Measurements from ENCODE around the gene MIA.
A peak's percentile ranks its signal among the peaks of the same experiment; 100 is the strongest.
"Not testable (repeated sequence)": the region's sequence is repeated elsewhere in the genome, so short reads cannot be mapped to it uniquely, and the experiment has no call there.

MIA gene

DNA sequence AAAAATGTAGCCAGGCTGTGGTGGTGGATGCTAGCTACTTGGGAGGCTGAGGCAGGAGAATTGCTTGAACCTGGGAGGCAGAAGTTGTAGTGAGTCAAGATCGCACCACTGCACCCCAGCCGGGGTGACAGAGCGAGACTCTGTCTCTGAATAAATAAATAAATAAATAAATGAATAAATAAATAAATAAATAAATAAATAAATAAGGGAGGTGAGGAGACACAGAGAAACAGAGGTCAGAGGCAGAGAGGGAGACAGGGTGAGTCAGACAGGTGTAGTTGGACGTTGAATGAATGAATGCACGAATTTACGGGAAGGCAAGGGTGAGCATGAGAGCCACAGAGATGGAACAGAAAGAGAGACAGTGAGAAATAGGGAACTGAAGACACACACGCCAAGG is 5.8 kb downstream of the MIA start:
- no peak for DNase-seq

DNA sequence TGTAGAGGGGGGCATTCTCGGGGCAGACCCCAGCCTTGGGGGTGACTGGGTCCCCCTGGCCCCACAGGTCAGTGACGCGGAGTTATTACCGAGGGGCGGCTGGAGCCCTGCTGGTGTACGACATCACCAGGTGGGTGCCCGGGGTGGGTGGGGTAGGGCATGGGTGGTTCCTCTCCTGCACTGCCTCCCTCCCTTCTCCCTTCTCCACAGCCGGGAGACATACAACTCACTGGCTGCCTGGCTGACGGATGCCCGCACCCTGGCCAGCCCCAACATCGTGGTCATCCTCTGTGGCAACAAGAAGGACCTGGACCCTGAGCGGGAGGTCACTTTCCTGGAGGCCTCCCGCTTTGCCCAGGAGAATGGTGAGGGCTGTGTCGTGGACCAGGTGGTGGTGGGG is 8.4 kb downstream of the MIA start:
- DNase-seq = no peak

DNA sequence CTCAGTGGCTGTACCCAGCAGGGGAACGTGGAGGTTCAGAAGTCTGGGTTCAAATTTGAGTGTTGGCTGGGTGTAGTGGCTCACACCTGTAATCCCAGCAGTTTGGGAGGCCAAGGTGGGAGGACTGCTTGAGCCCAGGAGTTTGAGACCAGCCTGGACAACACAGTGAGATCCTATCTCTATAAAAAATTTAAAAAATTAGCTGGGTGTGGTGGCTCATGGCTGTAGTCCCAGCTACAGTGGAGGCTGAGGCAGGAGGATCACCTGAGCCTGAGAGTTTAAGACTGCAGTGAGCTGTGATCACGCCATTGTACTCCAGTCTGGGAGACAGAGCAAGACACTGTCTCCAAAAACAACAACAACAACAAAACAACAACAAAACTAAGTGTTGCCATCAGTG is 8.8 kb downstream of the MIA start:
- not testable (repeated sequence) for DNase-seq

DNA sequence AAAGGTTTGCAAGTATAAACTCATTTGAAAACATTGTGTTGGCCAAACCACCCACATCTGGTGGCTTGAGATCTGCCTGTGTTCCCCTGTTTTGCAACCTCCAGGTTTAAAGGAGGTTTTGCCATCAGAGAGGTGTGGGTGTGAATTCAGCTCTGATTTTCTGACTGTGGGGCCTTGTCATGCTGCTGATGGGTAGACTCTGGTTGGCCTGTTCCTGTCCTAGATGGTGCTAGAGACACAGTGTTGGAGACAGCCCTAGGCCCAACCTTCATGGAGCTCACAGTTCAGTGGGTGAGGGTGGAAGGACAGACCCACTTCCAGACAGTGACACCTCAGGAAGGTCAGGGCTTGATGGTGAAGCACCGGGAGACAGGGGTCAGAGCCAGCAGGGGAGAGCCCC is 10.2 kb downstream of the MIA start:
- DNase-seq = no peak

DNA sequence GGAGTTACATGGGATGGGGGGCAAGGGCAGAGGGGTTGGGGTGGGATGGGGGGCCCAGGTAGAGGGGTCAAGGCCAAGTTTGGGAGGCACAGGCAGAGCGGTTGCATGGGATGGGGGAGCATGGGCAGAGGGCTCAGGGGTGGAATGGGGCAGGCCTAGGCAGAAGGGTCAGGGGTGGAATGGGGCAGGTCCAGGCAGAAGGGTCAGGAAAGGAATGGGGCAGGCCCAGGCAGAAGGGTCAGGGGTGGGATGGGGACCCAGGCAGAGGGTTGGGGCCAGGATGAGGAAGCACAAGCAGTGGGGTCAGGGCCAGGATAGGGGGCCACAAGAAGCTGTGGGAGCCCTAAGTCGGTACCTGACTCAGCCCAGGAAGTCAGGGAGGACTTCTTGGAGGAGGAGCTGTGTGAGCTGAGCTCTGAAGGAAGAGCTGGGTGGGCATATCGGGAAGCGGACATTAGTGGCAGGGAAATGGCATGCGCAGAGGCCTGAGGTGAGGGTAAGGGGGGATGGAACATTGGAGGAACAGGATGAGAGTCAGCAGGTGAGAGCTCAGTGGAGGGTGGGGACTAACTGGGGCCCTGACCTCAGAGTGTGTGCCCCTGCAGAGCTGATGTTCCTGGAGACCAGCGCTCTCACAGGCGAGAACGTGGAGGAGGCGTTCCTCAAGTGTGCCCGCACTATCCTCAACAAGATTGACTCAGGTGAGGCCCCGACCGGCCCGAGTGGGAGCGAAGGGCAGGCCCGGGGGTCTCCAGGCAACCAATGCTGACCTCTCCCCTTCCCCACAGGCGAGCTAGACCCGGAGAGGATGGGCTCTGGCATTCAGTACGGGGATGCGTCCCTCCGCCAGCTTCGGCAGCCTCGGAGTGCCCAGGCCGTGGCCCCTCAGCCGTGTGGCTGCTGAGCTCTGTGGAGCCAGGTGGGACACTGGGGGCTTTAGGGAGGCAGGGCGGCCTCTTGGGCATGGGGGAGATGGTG is 11.0 kb downstream of the MIA start:
- DNase-seq = no peak

DNA sequence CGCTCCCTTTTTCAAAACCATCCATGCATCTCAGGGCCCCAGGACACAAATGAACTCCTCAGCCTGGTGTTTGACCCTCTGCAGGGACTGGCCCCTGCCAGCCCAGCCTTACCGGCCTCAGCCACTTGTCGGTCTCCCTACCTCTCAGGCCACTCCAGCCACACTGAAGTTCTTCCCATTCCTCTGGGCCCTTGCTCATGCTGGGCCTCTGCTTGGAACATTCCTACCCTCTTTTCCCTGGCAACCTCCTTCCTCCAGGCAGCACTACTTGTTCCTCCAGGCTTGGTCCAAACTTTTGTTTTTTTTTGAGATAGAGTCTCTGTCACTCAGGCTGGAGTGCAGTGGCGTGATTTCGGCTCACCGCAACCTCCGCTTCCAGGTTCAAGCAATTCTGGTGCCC is 16.0 kb downstream of the MIA start:
- DNase-seq = no peak

DNA sequence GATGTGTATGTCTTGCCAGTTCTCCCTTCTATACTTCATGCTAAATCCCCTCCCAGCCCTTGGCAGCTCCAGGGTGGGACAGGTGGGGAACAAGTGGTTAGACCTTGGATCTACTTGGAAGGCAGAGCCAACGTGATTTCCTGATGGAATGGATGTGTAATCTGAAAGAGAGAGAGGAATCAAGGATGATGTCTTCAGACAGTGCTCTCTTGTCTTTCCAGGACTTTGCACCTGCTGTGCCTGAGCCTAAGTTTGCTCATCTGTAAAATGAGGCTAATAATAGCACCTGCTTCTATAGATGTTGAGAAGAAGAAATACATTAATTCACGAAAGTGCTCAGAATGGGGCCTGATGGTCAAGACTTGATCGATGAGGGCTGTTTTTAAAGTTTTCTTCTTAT is 16.7 kb downstream of the MIA start:
- DNase-seq = no peak

DNA sequence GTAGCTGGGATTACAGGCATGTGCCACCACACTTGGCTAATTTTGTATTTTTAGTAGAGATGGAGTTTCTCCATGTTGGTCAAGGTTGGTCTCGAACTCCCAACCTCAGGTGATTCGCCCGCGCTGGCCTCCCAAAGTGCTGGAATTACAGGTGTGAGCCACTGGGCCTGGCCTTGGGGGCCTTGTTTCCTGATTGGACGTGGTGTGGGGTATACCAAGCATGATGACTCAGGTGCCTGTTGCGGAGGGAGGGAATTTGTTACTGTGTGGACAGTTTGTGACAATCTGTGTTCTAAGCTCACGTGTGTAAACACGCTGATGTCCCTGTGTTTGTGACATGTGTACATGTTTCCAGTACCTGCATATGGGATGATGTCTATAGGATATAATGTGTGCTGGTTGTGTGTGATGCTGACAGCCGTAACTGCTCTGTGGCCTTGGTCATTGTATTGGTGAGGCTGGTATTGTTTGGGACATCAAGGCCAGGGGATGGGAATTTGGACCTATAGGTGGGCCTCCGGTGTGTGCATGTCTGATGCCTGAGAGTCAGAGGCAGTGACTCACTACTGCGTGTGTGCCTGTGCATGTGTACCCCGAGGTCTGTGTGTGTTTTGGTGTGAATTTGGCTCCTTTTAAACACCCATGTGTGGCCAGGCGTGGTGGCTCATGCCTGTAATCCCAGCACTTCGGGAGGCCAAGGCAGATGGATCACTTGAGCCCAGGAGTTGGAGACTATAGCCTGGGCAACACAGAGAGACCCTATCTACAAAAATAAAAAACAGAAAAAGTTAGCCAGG is 22.0 kb downstream of the MIA start:
- no peak for DNase-seq

DNA sequence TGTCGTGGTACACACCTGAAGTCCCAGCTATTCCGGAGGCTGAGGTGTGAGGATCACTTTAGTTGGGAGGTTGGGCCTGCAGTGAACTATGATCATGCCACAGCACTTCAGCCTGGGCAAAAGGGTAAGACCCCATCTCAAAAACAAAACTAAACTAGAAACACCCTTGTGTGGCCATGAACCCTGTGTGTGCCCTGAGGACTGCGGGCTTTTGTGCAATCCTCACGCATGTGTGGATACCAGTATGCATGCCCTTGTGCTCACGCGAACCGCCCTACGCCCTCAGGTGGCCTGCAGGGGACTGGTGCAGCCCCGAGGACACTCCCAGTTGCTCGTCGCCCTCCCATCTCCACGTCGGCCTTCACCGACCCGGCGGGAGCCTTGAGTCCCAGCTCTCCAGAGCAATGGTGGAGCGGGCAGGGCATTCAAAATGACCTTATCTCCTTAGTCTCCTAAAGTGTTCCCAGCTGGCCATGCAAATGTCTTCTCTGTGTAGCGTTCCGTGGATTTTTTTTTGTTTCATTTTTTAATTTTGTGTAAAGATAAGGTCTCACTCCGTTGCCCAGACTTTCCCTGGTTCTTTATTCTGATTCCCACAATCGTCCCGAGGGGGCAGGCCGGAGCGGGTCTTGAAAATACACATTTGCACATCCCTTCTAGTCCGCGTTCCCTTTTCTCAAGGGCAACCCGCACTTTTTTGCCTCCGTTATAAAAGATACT is 22.8 kb downstream of the MIA start:
- DNase-seq = no peak

DNA sequence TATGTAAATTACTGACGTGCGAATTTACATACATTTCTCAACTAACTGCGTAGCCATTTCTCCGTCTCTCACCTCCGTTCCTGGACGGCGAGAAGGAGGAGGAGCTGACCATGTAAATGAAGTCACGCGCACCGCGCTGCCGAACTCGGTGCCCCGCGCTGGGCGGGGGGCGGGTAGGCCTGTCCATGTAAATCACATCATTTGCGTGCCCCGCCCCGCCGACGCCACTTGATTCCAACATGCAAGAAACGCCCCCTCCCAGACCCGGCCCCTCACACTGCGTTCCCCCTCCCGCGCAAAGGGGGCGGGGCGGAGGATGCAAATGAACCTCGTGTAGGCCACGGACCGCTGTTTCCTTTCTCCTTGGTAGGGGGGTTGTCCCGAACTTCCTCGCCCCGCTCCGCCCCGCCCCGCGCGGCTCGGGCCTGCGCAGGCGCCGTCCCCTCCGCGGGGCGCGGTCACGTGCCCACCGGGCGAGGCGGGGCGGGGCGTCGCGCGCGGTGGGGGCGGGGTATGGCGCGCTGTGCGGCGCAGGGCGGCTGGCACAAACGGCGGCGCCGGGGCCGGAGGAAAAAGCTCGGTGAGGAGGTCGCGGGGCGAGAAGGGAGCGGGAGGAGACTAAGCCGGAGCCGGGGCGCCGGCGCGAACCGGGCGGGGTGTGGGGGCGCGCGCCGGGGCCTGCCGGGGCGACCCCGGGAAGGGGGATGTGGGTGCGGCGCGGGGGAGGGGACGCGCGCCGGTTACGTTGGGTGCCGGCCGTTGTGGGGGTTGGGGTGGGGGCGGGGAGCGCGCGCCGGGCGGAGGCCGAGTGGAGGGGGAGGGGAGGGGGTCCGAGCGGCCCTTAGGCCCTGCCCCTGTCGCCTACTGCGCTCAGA is 23.6 kb downstream of the MIA start, which contains the start of gene EGLN2:
EGLN2 (plus strand) TSS at position 509 of the 875 bp plus-strand sequence. CDS start 1,382 bp downstream, outside the sequence.
- peak; percentile 99 for DNase-seq

DNA sequence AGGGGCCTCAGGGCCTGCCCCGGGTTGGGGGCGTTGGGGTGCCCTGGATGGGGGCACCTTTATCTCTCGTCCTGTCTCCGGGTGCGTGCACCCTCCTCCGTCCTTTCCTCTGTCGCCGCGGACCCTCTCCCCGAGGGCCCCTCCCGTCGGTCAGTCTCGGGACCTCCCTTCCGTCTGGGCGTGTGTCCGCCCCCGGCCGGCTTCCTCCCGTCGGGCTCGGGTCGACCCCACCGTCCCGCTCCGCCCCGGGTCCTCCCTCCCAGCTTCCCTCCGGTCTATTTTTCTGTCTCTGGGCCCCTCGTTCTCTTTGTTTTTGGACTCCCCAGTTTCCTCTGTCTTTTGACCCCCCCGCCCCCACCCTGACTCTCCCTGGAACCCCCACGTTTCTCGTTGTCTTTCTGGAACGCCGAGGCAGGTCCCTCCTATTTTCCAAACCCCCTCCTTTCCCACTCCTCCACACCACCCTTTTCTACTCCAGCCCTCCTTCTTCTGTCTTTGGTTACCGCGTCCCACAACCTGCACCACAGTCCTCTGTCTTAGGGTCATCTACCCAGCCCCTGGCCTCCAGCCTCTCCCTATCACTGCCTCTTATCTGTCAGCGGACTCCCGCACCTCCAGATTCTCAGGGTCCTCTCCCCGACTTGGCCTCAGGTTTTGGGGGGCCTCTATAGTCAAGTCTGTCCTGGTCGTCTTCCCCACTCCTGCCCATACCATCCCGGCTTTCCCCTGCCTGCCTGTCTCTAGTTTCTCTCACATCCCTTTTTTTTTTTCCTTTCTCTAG is 24.4 kb downstream of the MIA start:
- DNase-seq = no peak

DNA sequence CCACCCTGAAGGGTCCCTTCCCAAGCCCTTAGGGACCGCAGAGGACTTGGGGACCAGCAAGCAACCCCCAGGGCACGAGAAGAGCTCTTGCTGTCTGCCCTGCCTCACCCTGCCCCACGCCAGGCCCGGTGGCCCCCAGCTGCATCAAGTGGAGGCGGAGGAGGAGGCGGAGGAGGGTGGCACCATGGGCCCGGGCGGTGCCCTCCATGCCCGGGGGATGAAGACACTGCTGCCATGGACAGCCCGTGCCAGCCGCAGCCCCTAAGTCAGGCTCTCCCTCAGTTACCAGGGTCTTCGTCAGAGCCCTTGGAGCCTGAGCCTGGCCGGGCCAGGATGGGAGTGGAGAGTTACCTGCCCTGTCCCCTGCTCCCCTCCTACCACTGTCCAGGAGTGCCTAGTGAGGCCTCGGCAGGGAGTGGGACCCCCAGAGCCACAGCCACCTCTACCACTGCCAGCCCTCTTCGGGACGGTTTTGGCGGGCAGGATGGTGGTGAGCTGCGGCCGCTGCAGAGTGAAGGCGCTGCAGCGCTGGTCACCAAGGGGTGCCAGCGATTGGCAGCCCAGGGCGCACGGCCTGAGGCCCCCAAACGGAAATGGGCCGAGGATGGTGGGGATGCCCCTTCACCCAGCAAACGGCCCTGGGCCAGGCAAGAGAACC is 25.1 kb downstream of the MIA start:
- DNase-seq = no peak

DNA sequence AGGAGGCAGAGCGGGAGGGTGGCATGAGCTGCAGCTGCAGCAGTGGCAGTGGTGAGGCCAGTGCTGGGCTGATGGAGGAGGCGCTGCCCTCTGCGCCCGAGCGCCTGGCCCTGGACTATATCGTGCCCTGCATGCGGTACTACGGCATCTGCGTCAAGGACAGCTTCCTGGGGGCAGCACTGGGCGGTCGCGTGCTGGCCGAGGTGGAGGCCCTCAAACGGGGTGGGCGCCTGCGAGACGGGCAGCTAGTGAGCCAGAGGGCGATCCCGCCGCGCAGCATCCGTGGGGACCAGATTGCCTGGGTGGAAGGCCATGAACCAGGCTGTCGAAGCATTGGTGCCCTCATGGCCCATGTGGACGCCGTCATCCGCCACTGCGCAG is 25.7 kb downstream of the MIA start:
- DNase-seq = no peak

DNA sequence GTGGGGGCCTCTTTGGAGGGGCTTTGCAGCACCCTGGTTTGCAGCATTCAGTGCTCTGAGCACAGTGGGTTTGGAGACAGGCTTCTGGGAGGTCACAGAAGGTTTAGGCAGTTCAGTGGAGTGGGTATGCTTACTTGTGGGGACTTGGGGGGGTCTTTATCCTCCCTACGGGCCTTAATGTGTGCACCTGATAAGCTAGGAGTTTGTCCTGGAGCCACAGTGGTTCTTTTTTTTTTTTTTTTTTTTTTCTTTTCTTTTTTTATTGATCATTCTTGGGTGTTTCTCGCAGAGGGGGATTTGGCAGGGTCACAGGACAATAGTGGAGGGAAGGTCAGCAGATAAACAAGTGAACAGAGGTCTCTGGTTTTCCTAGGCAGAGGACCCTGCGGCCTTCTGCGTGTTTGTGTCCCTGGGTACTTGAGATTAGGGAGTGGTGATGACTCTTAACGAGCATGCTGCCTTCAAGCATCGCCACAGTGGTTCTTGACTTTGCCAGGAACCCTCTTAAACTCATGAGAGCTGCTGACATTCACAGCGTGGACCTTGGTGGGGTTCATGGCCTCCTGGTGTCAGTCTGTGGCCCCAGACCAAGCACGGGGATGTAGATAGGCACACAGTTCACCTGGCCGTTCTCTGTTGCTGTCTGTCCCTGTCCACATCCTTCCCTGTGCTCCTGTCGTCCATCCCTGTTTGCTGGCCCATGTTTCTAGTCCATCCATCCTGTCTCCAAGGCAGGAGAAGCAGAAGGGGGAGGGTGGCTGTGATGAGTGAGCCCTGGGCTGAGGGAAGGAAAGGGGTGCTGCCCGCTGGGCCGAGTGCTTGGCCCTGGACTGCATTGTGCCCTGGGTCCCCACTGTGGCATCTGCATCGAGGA is 26.3 kb downstream of the MIA start:
- no peak for DNase-seq

DNA sequence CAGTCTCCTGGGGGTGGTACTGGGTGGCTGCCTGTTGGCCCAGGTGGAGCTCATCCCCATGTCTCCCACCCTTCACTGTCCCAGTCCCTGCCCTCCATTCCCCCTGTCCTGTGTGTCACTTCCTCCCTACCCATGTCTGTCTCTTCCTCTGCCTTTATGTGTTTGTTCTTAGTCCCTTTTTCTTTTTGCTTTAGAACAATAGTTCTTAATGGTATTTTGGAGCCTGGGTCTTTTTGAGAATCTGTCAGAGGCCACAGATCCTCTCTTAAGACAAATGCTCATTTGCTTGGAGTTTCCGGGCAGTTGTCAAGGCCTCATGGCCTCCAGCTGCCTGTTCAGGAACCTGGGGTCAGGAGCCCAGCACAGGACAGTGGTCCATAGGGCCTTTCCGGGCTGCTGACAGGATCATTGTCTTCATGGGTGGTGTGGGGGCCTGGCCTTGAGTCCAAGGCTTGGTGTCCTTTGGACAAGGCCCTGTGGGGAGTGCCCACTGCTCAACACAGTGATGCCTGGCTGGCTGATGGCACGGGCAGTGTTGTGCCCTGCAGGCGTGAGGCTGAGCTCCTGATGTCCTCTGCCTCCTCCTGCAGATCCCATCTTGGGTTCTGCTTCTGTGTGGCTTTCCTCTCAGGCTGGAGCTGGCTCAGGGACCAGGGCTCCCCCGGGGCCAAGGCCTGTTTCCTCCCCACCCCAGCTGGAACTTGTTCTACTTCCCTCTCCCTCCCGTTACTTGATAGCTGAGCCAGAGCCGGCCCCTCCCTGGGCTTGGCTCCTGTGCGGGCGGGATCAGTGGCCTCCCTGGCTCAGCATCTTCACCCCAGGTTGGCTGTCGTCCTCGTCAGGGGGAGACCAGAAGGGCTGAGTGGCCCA is 27.2 kb downstream of the MIA start:
- no peak for DNase-seq

DNA sequence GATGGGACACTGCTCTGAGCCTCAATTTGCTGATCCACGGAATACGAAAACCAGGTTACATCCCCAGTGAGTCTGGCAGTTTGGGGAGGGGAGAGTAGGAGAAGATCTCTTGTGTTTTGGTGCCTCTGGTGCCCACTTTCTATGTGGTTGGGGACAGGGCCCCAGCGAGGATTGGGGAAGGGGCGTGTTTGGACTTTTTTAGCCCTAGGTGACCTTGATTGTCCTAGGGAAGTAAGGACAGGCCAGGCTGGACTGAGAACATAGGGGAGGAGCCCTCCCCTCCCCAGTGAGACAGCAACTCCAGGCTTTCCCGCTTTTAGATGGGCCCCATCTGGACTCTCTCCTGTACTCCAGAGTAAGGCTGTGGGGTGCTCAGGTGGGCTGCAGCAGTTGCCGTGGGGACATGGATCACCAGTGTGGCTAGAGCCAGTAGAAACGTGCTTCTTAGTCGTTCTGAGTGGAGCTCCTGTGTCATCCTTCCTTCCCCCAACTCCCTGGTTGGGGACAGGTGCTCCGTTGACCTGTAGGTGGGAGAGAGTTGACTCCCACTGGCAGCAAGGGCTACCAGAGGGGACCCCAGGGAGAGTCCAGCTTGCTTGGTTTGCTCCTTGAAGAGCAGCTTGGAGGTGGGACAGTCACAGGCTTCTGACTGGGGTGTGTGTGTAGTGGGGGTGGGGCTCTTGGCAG is 28.0 kb downstream of the MIA start:
- no peak for DNase-seq

DNA sequence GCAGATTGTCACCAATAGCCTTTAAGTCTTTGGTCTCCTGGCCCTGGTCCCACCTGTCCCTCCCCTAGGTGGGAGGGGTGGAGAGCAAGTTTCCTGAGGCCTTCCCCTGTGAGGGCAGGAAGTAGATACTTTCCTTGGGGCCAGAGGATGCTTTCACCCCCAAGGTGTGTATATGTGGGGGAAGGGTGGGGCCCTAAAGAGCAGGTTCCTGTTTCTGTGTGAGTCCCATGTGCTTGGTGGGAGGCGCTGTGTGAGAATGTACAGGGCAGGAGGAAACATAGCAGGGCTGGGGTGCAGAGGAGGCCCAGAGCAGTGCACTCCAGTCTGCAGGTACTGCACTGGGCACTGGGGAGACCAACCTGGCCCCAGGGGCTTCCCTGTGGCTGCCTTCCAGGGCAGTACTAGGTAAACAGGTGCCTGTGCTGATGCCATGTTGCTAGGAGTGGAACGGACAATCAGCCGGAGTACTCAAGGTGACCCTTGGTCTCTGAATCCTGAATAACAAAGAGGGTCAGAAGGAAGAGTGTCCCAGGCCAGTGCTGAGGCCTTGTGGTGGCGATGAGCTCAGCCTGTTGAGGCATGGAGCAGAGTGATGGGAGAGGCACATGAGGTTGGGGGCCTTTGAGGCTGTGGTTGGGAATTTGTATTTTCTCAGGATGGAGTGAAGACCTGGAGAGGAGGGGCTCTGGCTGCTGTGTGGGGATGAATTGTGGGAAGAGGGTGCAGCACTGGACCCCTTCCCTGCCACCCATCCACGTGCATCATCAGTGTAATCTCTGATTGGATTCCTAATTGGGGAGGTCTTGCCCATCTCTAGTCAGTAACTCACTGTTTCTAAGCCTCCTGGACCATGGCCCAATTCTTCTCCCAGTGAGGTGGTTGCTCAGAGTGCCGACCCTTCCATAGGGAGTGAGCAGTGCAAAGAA is 28.8 kb downstream of the MIA start:
- no peak for DNase-seq
